ENCODE results near the gene PSRC1.
A peak's percentile ranks its signal among the peaks of the same experiment; 100 is the strongest.
"Not testable (repeated sequence)": the region's sequence is repeated elsewhere in the genome, so short reads cannot be mapped to it uniquely, and the experiment has no call there.

Gene PSRC1

GRCh38 chr1:109282952-109283747, at the start of gene PSRC1:
TSS of gene PSRC1 (minus strand) at chr1:109283145.
- TF ChIP-seq POLR2A (IDR thresholded peaks at IDR 0.05; ENCODE audit: low read length), result peak; percentile 85
- TF ChIP-seq GATA1 (IDR thresholded peaks at IDR 0.05; ENCODE audit: low read depth, low read length), result no peak
- DNase-seq, result peak; percentile 92 to 96

GRCh38 chr1:109331113-109331512, 48.2 kb upstream of the PSRC1 start:
- no peak for DNase-seq
- no peak for TF ChIP-seq POLR2A (IDR thresholded peaks at IDR 0.05; ENCODE audit: low read length)
- TF ChIP-seq GATA1 (IDR thresholded peaks at IDR 0.05; ENCODE audit: low read depth, low read length), result no peak

- no peak for TF ChIP-seq GATA1 (IDR thresholded peaks at IDR 0.05; ENCODE audit: low read depth, low read length)
- no peak for TF ChIP-seq POLR2A (IDR thresholded peaks at IDR 0.05; ENCODE audit: low read length)
- no peak for DNase-seq
Observed at GRCh38 chr1:109327285-109327684, 44.3 kb upstream of the PSRC1 start.

GRCh38 chr1:109322974-109323373, 40.0 kb upstream of the PSRC1 start:
- DNase-seq, result no peak
- no peak for TF ChIP-seq GATA1 (IDR thresholded peaks at IDR 0.05; ENCODE audit: low read depth, low read length)
- TF ChIP-seq POLR2A (IDR thresholded peaks at IDR 0.05; ENCODE audit: low read length), result no peak

- TF ChIP-seq POLR2A (IDR thresholded peaks at IDR 0.05; ENCODE audit: low read length), result no peak
- no peak for TF ChIP-seq GATA1 (IDR thresholded peaks at IDR 0.05; ENCODE audit: low read depth, low read length)
- no peak for DNase-seq
Observed at GRCh38 chr1:109319114-109319513, 36.2 kb upstream of the PSRC1 start.

- no peak for DNase-seq
- TF ChIP-seq POLR2A (IDR thresholded peaks at IDR 0.05; ENCODE audit: low read length), result no peak
- TF ChIP-seq GATA1 (IDR thresholded peaks at IDR 0.05; ENCODE audit: low read depth, low read length), result no peak
Observed at GRCh38 chr1:109316506-109316905, 33.6 kb upstream of the PSRC1 start.

- no peak for DNase-seq
- TF ChIP-seq GATA1 (IDR thresholded peaks at IDR 0.05; ENCODE audit: low read depth, low read length) (no peak), POLR2A (IDR thresholded peaks at IDR 0.05; ENCODE audit: low read length) (no peak)
Observed at GRCh38 chr1:109315288-109315687, 32.3 kb upstream of the PSRC1 start.

- DNase-seq, result no peak
- no peak for TF ChIP-seq GATA1 (IDR thresholded peaks at IDR 0.05; ENCODE audit: low read depth, low read length)
- no peak for TF ChIP-seq POLR2A (IDR thresholded peaks at IDR 0.05; ENCODE audit: low read length)
Observed at GRCh38 chr1:109314795-109315194, 31.9 kb upstream of the PSRC1 start.

- TF ChIP-seq GATA1 (IDR thresholded peaks at IDR 0.05; ENCODE audit: low read depth, low read length) (no peak), POLR2A (IDR thresholded peaks at IDR 0.05; ENCODE audit: low read length) (no peak)
- DNase-seq, result no peak
Observed at GRCh38 chr1:109312978-109313775, 30.2 kb upstream of the PSRC1 start.

GRCh38 chr1:109312246-109312645, 29.3 kb upstream of the PSRC1 start:
- DNase-seq, result no peak
- TF ChIP-seq POLR2A (IDR thresholded peaks at IDR 0.05; ENCODE audit: low read length) (no peak), GATA1 (IDR thresholded peaks at IDR 0.05; ENCODE audit: low read depth, low read length) (no peak)

- no peak for DNase-seq
- TF ChIP-seq GATA1 (IDR thresholded peaks at IDR 0.05; ENCODE audit: low read depth, low read length) (no peak), POLR2A (IDR thresholded peaks at IDR 0.05; ENCODE audit: low read length) (no peak)
Observed at GRCh38 chr1:109309347-109309746, 26.4 kb upstream of the PSRC1 start.

- no peak for TF ChIP-seq GATA1 (IDR thresholded peaks at IDR 0.05; ENCODE audit: low read depth, low read length)
- TF ChIP-seq POLR2A (IDR thresholded peaks at IDR 0.05; ENCODE audit: low read length), result no peak
- DNase-seq, result peak in 1 of 2 experiments; percentile 24
Observed at GRCh38 chr1:109307274-109308021, 24.5 kb upstream of the PSRC1 start.

GRCh38 chr1:109306832-109307273, 23.9 kb upstream of the PSRC1 start, which contains the start of gene MYBPHL:
TSS of gene MYBPHL (minus strand) at chr1:109307011. CDS start at chr1:109306991, 20 bp downstream.
- no peak for TF ChIP-seq POLR2A (IDR thresholded peaks at IDR 0.05; ENCODE audit: low read length)
- TF ChIP-seq GATA1 (IDR thresholded peaks at IDR 0.05; ENCODE audit: low read depth, low read length), result no peak
- no peak for DNase-seq

- not testable (repeated sequence) for DNase-seq
Observed at GRCh38 chr1:109305991-109306390, 23.0 kb upstream of the PSRC1 start.
